ENCODE data around the gene TNFRSF14.

TNFRSF14 gene

DNA sequence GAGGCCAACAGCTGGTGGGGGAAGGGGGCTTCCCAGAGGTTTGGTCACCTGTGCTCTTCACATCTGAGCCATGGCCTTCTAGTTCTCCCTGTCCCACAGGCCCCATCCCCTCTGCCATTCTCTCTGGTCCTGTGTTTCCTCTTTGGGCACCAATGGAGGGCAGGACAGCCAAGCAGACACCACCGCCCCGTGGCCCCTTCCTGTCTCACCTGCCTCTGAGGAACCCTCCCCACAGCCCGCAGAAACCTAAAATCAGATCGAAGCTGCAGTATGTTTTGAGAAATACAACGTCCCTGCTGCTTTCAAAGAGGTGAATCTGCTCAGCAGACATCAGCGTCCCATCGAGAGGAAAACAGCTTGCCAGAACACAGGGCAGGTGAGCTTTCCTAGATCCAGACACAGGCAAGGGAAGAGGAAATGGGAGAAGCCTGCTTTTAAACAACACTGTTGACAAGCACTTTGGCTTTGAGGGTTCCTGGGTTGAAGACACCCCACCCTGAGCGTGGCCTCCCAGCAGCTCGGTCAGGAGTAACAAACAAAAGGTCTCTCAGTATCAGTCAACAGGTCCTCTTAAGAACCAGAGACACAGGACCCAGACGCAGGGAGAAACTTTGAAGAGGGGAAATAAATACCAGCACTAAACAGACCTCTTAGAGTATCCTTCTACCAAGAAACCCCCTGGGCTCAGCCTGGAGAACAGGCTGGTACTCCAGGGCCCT lies 32.1 kb upstream of the TNFRSF14 start:
- H3K4me3 ChIP-seq (ENCODE audit: insufficient read depth, low read length, poor library complexity, severe bottlenecking), result no peak overlapping the region
- no peaks in the 10 kb centered on the region for H3K9me3 ChIP-seq (ENCODE audit: insufficient read depth, low read length)
- TF ChIP-seq CTCF (IDR thresholded peaks at IDR 0.05; ENCODE audit: insufficient read depth, low read length, poor library complexity, severe bottlenecking) (no peak), EZH2phosphoT487 (conservative IDR thresholded peaks at IDR 0.05; ENCODE audit: low read length) (no peak)
- peak overlapping the region; percentile 69 for H3K4me2 ChIP-seq (ENCODE audit: low read depth, low read length, poor library complexity, severe bottlenecking)
- 0 out of 2 replicates have a peak, but pooled peaks cover 2% of the 10 kb centered on the region for H4K20me1 ChIP-seq (ENCODE audit: low read depth, low read length)
- H3F3A ChIP-seq (ENCODE audit: insufficient read depth), result no peaks in the 10 kb centered on the region
- no peaks in the 10 kb centered on the region for H3K36me3 ChIP-seq (ENCODE audit: low read length)
- H2AFZ ChIP-seq (ENCODE audit: low read depth, low read length, severe bottlenecking), result no peak overlapping the region
- H3K9ac ChIP-seq (ENCODE audit: low read length), result no peak overlapping the region
- no peak overlapping the region for H3K27ac ChIP-seq (ENCODE audit: low read depth, low read length)
- no peaks in the 10 kb centered on the region for H3K27me3 ChIP-seq (ENCODE audit: low read length)
- H3K79me2 ChIP-seq (ENCODE audit: insufficient read depth, low read length), result peaks cover 39% of the 10 kb centered on the region
- no peaks in the 10 kb centered on the region for H3K9me2 ChIP-seq (replicated peaks; ENCODE audit: insufficient read depth, low read length)

GRCh38 chr1:2525572-2525919 lies 30.6 kb upstream of the TNFRSF14 start:
- no peak overlapping the region for H3K27ac ChIP-seq (ENCODE audit: low read depth, low read length)
- H3K4me2 ChIP-seq (ENCODE audit: low read depth, low read length, poor library complexity, severe bottlenecking), result peak overlapping the region; percentile 69
- H3K9me3 ChIP-seq (ENCODE audit: insufficient read depth, low read length), result no peaks in the 10 kb centered on the region
- no peaks in the 10 kb centered on the region for H3K9me2 ChIP-seq (replicated peaks; ENCODE audit: insufficient read depth, low read length)
- H3F3A ChIP-seq (ENCODE audit: insufficient read depth), result no peaks in the 10 kb centered on the region
- no peaks in the 10 kb centered on the region for H3K36me3 ChIP-seq (ENCODE audit: low read length)
- H3K9ac ChIP-seq (ENCODE audit: low read length), result peak overlapping the region; percentile 78
- H4K20me1 ChIP-seq (ENCODE audit: low read depth, low read length), result 0 out of 2 replicates have a peak, but pooled peaks cover 2% of the 10 kb centered on the region
- H3K4me3 ChIP-seq (ENCODE audit: insufficient read depth, low read length, poor library complexity, severe bottlenecking), result peak overlapping the region; percentile 75
- peaks cover 39% of the 10 kb centered on the region for H3K79me2 ChIP-seq (ENCODE audit: insufficient read depth, low read length)
- H2AFZ ChIP-seq (ENCODE audit: low read depth, low read length, severe bottlenecking), result no peak overlapping the region
- no peaks in the 10 kb centered on the region for H3K27me3 ChIP-seq (ENCODE audit: low read length)
- TF ChIP-seq EZH2phosphoT487 (conservative IDR thresholded peaks at IDR 0.05; ENCODE audit: low read length) (no peak), CTCF (IDR thresholded peaks at IDR 0.05; ENCODE audit: insufficient read depth, low read length, poor library complexity, severe bottlenecking) (no peak)

DNA sequence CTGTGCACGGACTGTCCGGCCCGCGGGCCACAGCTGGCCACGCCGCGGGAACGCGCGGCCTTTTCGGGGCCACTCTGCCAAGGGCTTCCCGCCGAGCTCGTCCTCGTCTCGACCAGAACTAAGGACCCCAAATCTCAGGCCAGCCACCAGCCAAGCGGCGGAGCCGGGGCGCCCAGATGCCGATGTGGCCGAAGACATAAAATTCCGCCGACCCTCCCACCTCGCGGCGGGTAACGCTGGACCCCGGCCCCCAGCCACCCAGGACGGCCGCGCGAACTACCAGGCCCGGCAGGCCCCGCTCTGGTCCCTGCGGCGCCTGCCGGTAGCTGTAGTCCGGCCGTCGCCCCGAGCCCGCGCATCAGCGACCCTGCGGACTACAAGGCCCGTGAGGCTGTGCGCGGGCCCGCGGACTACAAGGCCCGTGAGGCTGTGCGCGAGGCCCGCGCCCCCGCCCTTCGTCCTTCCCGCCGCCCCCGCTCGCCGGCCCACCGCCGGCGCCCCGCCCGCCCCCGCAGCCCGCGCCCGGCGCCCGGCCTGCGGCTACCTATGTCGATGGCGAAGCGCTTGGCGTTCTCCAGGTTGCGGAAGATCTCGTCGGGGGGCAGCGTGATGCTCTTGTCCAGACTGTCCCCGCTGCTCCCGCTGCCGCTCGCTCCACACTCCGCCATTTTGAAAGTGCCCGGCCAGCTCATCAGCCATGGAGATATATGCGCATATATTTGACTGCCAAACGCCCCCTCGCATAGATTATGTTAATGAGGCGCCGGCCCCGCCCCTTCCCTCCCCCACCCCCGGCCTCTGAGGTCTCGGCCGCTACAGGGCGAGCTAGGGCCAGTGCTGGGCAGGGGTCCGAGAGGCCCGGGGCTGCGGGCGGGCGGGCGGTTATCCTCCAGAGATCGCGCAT lies 30.0 kb upstream of the TNFRSF14 start, which contains the start of gene PANK4:
TSS of gene PANK4 (minus strand) at position 677 of the 904 bp plus-strand sequence. CDS start at position 668, 9 bp downstream.
- Histone ChIP-seq H3K4me2 (ENCODE audit: low read depth, low read length, poor library complexity, severe bottlenecking) (peak within 1 kb of the TSS; percentile 69), H2AFZ (ENCODE audit: low read depth, low read length, severe bottlenecking) (no peak within 1 kb of the TSS), H3K79me2 (ENCODE audit: insufficient read depth, low read length) (peaks cover 39% of the 10 kb centered on the region), H3K27me3 (ENCODE audit: low read length) (no peaks in the 10 kb centered on the region), H3K27ac (ENCODE audit: low read depth, low read length) (peak within 1 kb of the TSS; percentile 40; the same call in 1 of the 2 replicates), H4K20me1 (ENCODE audit: low read depth, low read length) (0 out of 2 replicates have a peak, but pooled peaks cover 2% of the 10 kb centered on the region), H3K4me3 (ENCODE audit: insufficient read depth, low read length, poor library complexity, severe bottlenecking) (peak within 1 kb of the TSS; percentile 75), H3K9ac (ENCODE audit: low read length) (peak within 1 kb of the TSS; percentile 78), H3K9me2 (replicated peaks; ENCODE audit: insufficient read depth, low read length) (no peaks in the 10 kb centered on the region), H3K36me3 (ENCODE audit: low read length) (no peaks in the 10 kb centered on the region), H3F3A (ENCODE audit: insufficient read depth) (no peaks in the 10 kb centered on the region), H3K9me3 (ENCODE audit: insufficient read depth, low read length) (no peaks in the 10 kb centered on the region)
- TF ChIP-seq CTCF (IDR thresholded peaks at IDR 0.05; ENCODE audit: insufficient read depth, low read length, poor library complexity, severe bottlenecking), result no peak
- TF ChIP-seq EZH2phosphoT487 (conservative IDR thresholded peaks at IDR 0.05; ENCODE audit: low read length), result no peak
